ENCODE results near the gene KCNQ1. TPM values are rescaled to one million over a fixed set of nuclear protein-coding genes. Genes with fewer than 3 reads are reported as not detected.

KCNQ1 gene
- total RNA-seq, 1 experiment from 2014 or later, result 10.7 TPM

- no peak for DNase-seq (ENCODE audit: low read depth, low spot score)
- H3K4me3 ChIP-seq (replicated peaks in 1 of 2; ENCODE audit: low read depth in 1 of 2, low read length in 2 of 2), result no peak overlapping the region
- no peak for ATAC-seq
- no peaks in the 10 kb centered on the region for H3K4me1 ChIP-seq (ENCODE audit: control insufficient read depth in 1 of 2, insufficient read depth in 2 of 2, low read length in 2 of 2)
- ChIA-PET RAD21 (ENCODE audit: low non-redundant PET in 1 of 2, low total read pairs in 2 of 2, uncharacterized antibody in 2 of 2, unreplicated experiment in 2 of 2) (no interaction called here), CTCF (no interaction called here), POLR2A (no interaction called here)
- no peak overlapping the region for H3K4me2 ChIP-seq (ENCODE audit: low read length)
- intact Hi-C loops (cut with micrococcal nuclease), result no loop called here
- H2AFZ ChIP-seq (ENCODE audit: low read depth, low read length, poor library complexity, severe bottlenecking), result no peak overlapping the region
- BruUV-seq (replicated peaks), result no TSS peak
- no peaks in the 10 kb centered on the region for H3K27me3 ChIP-seq (ENCODE audit: insufficient read depth, low read length)
- no peaks in the 10 kb centered on the region for H4K20me1 ChIP-seq (ENCODE audit: insufficient read depth)
- H3K27ac ChIP-seq (ENCODE audit: low read depth, low read length), result no peak overlapping the region; the same call in 1 of the 2 replicates
- peaks cover 4 to 6% of the 10 kb centered on the region in 2 experiments; a peak in 2 of 4 replicates for H3K9me3 ChIP-seq (ENCODE audit: control insufficient read depth in 1 of 2, insufficient read depth in 1 of 2, low read depth in 1 of 2, low read length in 2 of 2)
- no peaks in the 10 kb centered on the region for H3K36me3 ChIP-seq (ENCODE audit: control insufficient read depth in 1 of 2, insufficient read depth in 2 of 2, low read length in 2 of 2)
- TF ChIP-seq CEBPB (IDR thresholded peaks at IDR 0.05; ENCODE audit: low read depth) (no peak), CBX3 (IDR thresholded peaks at IDR 0.05; ENCODE audit: low read depth) (no peak), SIN3A (IDR thresholded peaks at IDR 0.05; ENCODE audit: low read depth) (no peak), JUND (IDR thresholded peaks at IDR 0.05) (no peak), YY1 (IDR thresholded peaks at IDR 0.05; ENCODE audit: extremely low read depth, insufficient replicate concordance, low read depth, low read length) (no peak), FOSL1 (IDR thresholded peaks at IDR 0.05; ENCODE audit: low read depth) (no peak), POLR2AphosphoS5 (IDR thresholded peaks at IDR 0.05; ENCODE audit: low read depth, low read length) (no peak), EZH2phosphoT487 (IDR thresholded peaks at IDR 0.05; ENCODE audit: borderline replicate concordance) (no peak), ELF1 (IDR thresholded peaks at IDR 0.05; ENCODE audit: borderline replicate concordance, low read depth) (no peak), ATF3 (IDR thresholded peaks at IDR 0.05) (no peak), CTCF (IDR thresholded peaks at IDR 0.05 in 2 of 3, conservative IDR thresholded peaks at IDR 0.05 in 1 of 3; ENCODE audit: borderline replicate concordance in 1 of 3, insufficient read depth in 1 of 3, low read depth in 2 of 3, low read length in 2 of 3) (no peak), ZNF274 (IDR thresholded peaks at IDR 0.05; ENCODE audit: low read depth, low read length) (no peak), SRF (IDR thresholded peaks at IDR 0.05; ENCODE audit: low read depth) (no peak), ZFX (IDR thresholded peaks at IDR 0.05) (no peak), ZBTB33 (IDR thresholded peaks at IDR 0.05; ENCODE audit: extremely low read depth, insufficient replicate concordance, low read length) (no peak), POLR2A (IDR thresholded peaks at IDR 0.05; ENCODE audit: borderline replicate concordance, extremely low read depth, insufficient read depth, insufficient read length) (no peak), MAX (IDR thresholded peaks at IDR 0.05) (no peak), TCF7L2 (IDR thresholded peaks at IDR 0.05; ENCODE audit: borderline replicate concordance, extremely low read depth, insufficient read depth, insufficient read length) (no peak)
- H3K79me2 ChIP-seq (ENCODE audit: insufficient read depth, low read length), result no peaks in the 10 kb centered on the region
- no peak overlapping the region for H3K9ac ChIP-seq (ENCODE audit: low read length)
- no peaks in the 10 kb centered on the region for H3K9me2 ChIP-seq (ENCODE audit: insufficient read depth)
Measured at GRCh38 chr11:2830886-2831285, 386.1 kb downstream of the KCNQ1 start.
